ENCODE data around the gene ZNF664.
"Not testable (repeated sequence)": the region's sequence is repeated elsewhere in the genome, so short reads cannot be mapped to it uniquely, and the experiment has no call there.

The ZNF664 gene

GRCh38 chr12:123947531-123947930, 25.5 kb upstream of the ZNF664 start:
- not testable (repeated sequence) for H3K4me1 Mint-ChIP-seq, H3K4me3 Mint-ChIP-seq, ATAC-seq, H3K9me3 Mint-ChIP-seq, DNase-seq, H3K27me3 Mint-ChIP-seq
- H3K27ac Mint-ChIP-seq: peak overlapping the region in 1 of 2 donors; percentile 81

- H3K4me1 Mint-ChIP-seq: no peaks in the 10 kb centered on the region
- no peaks in the 10 kb centered on the region for H3K9me3 Mint-ChIP-seq
- no peak overlapping the region for H3K27ac Mint-ChIP-seq
- no peaks in the 10 kb centered on the region for H3K27me3 Mint-ChIP-seq
- DNase-seq: no peak
- no peak for ATAC-seq
- H3K4me3 Mint-ChIP-seq: no peak overlapping the region
Measured at GRCh38 chr12:123948401-123948795, 24.6 kb upstream of the ZNF664 start.

GRCh38 chr12:123948796-123949769, 23.9 kb upstream of the ZNF664 start:
- ATAC-seq (no peak), DNase-seq (no peak)
- Mint-ChIP-seq H3K4me3 (no peak overlapping the region), H3K4me1 (no peaks in the 10 kb centered on the region), H3K9me3 (no peaks in the 10 kb centered on the region), H3K27ac (no peak overlapping the region), H3K27me3 (no peaks in the 10 kb centered on the region)

DNA sequence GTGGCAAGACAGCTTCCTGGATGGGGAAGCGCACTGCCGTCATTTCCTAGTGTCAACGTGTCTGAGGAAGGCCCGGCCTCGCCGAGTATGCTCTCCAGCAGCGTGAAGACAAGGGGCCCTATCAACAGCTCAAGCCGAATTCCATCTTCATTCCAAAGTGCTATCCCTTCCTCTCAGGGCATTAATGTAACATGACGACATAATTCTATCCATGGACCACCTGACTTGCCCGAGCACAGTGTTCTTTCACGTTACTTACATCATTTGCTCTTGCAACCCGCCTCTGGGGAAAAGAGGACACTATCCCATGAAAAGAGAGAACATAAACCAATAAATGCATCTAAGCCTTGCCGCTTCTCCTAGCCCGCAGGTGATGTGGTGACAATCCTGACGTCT, 23.2 kb upstream of the ZNF664 start:
- no peak overlapping the region for H3K4me3 Mint-ChIP-seq
- no peaks in the 10 kb centered on the region for H3K4me1 Mint-ChIP-seq
- no peaks in the 10 kb centered on the region for H3K27me3 Mint-ChIP-seq
- no peak for DNase-seq
- no peak for ATAC-seq
- no peak overlapping the region for H3K27ac Mint-ChIP-seq
- no peaks in the 10 kb centered on the region for H3K9me3 Mint-ChIP-seq

- DNase-seq (no peak), ATAC-seq (no peak)
- Mint-ChIP-seq H3K27ac (no peak overlapping the region), H3K9me3 (no peaks in the 10 kb centered on the region), H3K27me3 (no peaks in the 10 kb centered on the region), H3K4me3 (no peak overlapping the region), H3K4me1 (no peaks in the 10 kb centered on the region)
Measured at GRCh38 chr12:123950476-123951349, 22.3 kb upstream of the ZNF664 start.

GRCh38 chr12:123951467-123951866, 21.5 kb upstream of the ZNF664 start:
- Mint-ChIP-seq H3K27ac (no peak overlapping the region), H3K9me3 (no peaks in the 10 kb centered on the region), H3K27me3 (no peaks in the 10 kb centered on the region), H3K4me3 (no peak overlapping the region), H3K4me1 (no peaks in the 10 kb centered on the region)
- DNase-seq (no peak), ATAC-seq (no peak)

- H3K27me3 Mint-ChIP-seq: no peaks in the 10 kb centered on the region
- H3K9me3 Mint-ChIP-seq: no peaks in the 10 kb centered on the region
- no peak overlapping the region for H3K27ac Mint-ChIP-seq
- DNase-seq (no peak), ATAC-seq (no peak)
- H3K4me3 Mint-ChIP-seq: no peak overlapping the region
- no peaks in the 10 kb centered on the region for H3K4me1 Mint-ChIP-seq
Measured at GRCh38 chr12:123952037-123952436, 21.0 kb upstream of the ZNF664 start.

DNA sequence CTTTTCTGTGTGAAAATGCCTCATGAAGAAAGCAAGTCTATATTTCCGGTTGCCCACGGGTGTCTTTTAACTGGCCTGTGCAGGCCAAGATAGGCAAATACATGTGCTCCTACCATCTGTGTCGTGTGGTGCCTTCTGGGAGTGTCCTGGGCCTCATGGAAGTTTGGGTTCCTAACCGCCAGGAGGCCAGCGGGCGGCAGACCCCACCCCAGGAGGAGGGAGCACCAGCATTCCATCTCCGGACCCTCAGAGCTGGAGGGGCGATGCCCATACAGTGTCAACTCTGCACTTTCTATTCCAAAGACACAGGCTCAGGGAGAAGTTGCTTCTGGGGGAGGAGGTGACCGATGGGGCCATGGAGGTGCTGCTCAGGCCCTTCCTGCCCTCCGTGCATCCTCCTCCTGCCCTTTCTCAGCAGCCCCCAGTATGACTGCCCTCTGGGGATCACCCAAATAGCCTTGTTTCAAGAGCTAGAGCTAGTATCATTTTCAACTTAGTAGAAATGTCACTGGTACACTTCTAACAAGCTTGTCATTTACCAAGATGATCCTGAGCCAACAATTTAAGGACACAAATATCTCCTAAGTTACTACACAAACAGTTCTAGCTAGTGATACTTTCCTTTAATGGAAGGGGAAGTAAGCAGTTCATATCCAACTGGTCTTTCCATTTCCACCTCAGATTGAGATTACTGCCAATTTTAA, 18.2 kb upstream of the ZNF664 start:
- H3K4me3 Mint-ChIP-seq: no peak overlapping the region
- H3K27me3 Mint-ChIP-seq: no peaks in the 10 kb centered on the region
- no peaks in the 10 kb centered on the region for H3K4me1 Mint-ChIP-seq
- DNase-seq: no peak
- no peak for ATAC-seq
- no peak overlapping the region for H3K27ac Mint-ChIP-seq
- H3K9me3 Mint-ChIP-seq: no peaks in the 10 kb centered on the region

GRCh38 chr12:123956249-123956648, 16.8 kb upstream of the ZNF664 start:
- Mint-ChIP-seq H3K27me3 (no peaks in the 10 kb centered on the region), H3K9me3 (no peaks in the 10 kb centered on the region), H3K4me3 (no peak overlapping the region), H3K4me1 (no peaks in the 10 kb centered on the region), H3K27ac (no peak overlapping the region)
- DNase-seq (no peak), ATAC-seq (no peak)

DNA sequence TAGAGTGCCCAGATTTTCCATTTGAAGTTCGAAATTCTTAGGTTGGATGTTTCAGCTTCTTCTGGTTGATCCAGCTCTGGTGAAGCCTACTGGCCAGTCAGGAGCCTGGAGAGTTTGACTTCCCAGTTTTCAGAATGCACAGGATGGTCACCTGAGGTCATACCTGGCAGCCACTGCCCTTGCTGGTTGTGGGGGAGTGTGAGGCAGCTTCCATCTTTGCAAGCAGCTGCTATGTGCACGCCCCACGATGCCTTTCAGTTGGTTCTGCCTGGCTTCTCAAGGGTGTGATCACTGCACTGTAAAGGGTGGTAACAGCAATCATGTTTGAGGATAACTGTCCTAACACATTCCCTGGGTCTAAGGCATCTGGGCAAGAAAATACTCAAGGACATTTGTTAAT, 15.8 kb upstream of the ZNF664 start:
- no peak overlapping the region for H3K27ac Mint-ChIP-seq
- ATAC-seq (no peak), DNase-seq (no peak)
- H3K4me3 Mint-ChIP-seq: no peak overlapping the region
- no peaks in the 10 kb centered on the region for H3K4me1 Mint-ChIP-seq
- H3K27me3 Mint-ChIP-seq: no peaks in the 10 kb centered on the region
- H3K9me3 Mint-ChIP-seq: no peaks in the 10 kb centered on the region

DNA sequence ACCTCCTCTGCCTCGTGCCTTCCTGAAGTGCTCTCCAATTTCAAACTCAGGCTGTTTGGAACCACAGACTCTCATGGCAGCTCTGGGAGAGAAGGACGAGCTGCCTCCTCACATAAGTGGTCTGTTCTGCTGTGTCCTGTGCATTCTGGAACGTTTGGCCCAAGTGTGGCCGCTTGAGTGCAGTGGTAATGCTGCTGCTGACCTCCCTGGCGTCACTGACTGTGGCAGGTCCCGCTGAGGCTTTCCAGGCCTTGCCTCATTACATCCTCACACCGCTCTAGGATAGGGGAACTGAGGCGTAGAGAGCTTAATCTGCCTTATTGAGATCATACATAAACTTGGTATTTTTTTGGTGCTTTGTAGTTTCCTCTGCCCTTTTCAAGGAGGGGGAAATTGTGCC, 14.6 kb upstream of the ZNF664 start:
- DNase-seq: no peak
- H3K4me3 Mint-ChIP-seq: no peak overlapping the region
- no peaks in the 10 kb centered on the region for H3K9me3 Mint-ChIP-seq
- no peaks in the 10 kb centered on the region for H3K27me3 Mint-ChIP-seq
- no peak overlapping the region for H3K27ac Mint-ChIP-seq
- peaks cover 9% of the 10 kb centered on the region for H3K4me1 Mint-ChIP-seq
- ATAC-seq: no peak

DNA sequence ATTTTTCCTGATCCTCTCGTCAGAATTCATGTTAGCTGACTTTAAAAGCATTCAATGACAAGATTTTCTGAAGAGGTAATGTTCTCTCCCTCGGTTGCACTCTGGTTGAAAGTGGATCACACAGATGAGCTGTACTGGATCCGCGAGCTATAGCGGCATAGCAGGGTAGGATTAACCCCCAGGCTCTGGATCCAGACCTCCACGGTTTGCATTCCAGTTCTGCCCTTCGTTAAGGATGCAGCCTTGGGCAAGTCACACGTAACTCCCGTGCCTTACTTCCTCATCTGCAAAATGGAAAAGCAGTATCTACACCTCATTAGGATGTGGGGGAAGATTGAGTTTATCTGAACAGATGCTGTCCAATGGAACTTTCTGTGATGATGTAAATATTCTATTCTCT, 14.1 kb upstream of the ZNF664 start:
- H3K4me1 Mint-ChIP-seq: peaks cover 10% of the 10 kb centered on the region
- no peaks in the 10 kb centered on the region for H3K9me3 Mint-ChIP-seq
- no peak overlapping the region for H3K27ac Mint-ChIP-seq
- ATAC-seq: no peak
- no peak overlapping the region for H3K4me3 Mint-ChIP-seq
- H3K27me3 Mint-ChIP-seq: no peaks in the 10 kb centered on the region
- DNase-seq: no peak

DNA sequence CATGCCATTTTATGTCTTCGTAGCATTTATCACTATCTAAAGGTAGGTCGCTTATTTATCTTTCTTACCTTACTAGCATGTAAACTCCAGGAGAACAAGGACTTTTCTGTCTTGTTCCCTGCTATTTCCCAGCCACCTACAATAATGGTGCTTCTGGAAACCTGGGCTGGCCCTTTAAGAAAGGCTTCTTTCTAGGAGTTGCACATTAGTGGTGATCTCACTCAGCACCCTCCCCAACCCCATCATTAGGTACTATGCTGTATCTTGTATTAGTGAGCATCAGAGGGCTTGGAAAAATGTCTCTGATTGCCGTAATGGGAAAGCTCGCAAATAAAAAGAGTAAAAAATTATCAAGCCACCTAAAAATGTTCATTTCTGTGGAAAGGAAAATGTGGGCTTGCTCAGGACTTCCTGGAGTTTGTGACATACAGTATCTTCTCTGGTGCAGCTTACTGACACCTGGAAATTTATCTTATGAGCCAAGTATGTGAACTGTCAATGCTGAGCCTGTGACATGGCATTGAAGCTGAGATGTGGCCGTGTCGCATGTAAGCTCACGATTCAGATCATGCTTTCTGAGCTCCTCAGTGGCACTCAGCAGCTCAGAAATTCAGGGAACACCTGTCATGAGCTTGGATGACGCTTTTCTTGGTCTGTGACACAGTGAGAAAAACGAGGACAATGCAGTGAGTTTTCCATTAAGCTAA, 12.8 kb upstream of the ZNF664 start:
- DNase-seq: no peak
- H3K27me3 Mint-ChIP-seq: no peaks in the 10 kb centered on the region
- no peak overlapping the region for H3K4me3 Mint-ChIP-seq
- no peaks in the 10 kb centered on the region for H3K9me3 Mint-ChIP-seq
- no peak for ATAC-seq
- peaks cover 10% of the 10 kb centered on the region for H3K4me1 Mint-ChIP-seq
- no peak overlapping the region for H3K27ac Mint-ChIP-seq

DNA sequence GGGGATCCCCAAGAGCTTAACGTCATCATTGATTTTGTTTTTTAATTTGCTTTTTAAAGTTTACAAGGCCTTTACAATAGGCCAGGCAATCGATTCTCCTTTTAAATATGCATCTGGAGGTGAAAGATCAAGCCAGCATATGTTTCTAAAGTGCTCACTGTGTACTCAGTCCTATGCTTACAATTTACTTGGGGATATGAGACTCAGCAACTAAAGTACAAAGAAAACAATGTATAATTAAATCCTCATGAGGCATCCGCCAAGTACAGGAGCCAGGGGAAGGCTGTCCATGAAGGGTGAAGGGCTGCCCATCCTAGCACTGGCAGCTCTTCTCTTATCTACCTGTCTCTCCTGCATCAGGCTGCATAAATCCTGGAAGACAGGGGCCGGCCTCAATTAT, 12.2 kb upstream of the ZNF664 start:
- Mint-ChIP-seq H3K4me1 (peaks cover 10% of the 10 kb centered on the region), H3K9me3 (no peaks in the 10 kb centered on the region), H3K4me3 (no peak overlapping the region), H3K27ac (no peak overlapping the region), H3K27me3 (no peaks in the 10 kb centered on the region)
- DNase-seq (no peak), ATAC-seq (no peak)
